ENCODE results near the gene ITGAX.

ITGAX gene

GRCh38 chr16:31395647-31396046 is 40.7 kb downstream of the ITGAX start:
- CTCF ChIA-PET, result interaction anchor here (0.9 to 1.0 kb wide), 2 partner anchors 13 to 56 kb away, joined by 3 to 4 read pairs; no protein-coding TSS in a partner anchor
- DNase-seq (ENCODE audit: extremely low spot score), result no peak
- POLR2A ChIA-PET, result no interaction called here
- no peak for TF ChIP-seq CTCF (IDR thresholded peaks at IDR 0.05; ENCODE audit: control extremely low read depth, extremely low read depth, low read depth, missing control alignments)

- no peak for DNase-seq (ENCODE audit: extremely low spot score)
- ChIA-PET CTCF (no interaction called here), POLR2A (no interaction called here)
- TF ChIP-seq CTCF (IDR thresholded peaks at IDR 0.05; ENCODE audit: control extremely low read depth, extremely low read depth, low read depth, missing control alignments), result no peak
Observed at GRCh38 chr16:31397096-31397660, 42.2 kb downstream of the ITGAX start.

GRCh38 chr16:31397701-31398100 is 42.7 kb downstream of the ITGAX start:
- CTCF ChIA-PET, result interaction anchor here (2.3 kb wide), 1 partner anchor 15 kb away, joined by 10 read pairs; no protein-coding TSS in a partner anchor
- POLR2A ChIA-PET, result no interaction called here
- TF ChIP-seq CTCF (IDR thresholded peaks at IDR 0.05; ENCODE audit: control extremely low read depth, extremely low read depth, low read depth, missing control alignments), result no peak
- no peak for DNase-seq (ENCODE audit: extremely low spot score)

- ChIA-PET CTCF (interaction anchor here (2.3 kb wide), 1 partner anchor 18 kb away, joined by 10 read pairs; no protein-coding TSS in a partner anchor), POLR2A (no interaction called here)
- no peak for DNase-seq (ENCODE audit: extremely low spot score)
- no peak for TF ChIP-seq CTCF (IDR thresholded peaks at IDR 0.05; ENCODE audit: control extremely low read depth, extremely low read depth, low read depth, missing control alignments)
Observed at GRCh38 chr16:31400191-31400590, 45.2 kb downstream of the ITGAX start.

- DNase-seq (ENCODE audit: extremely low spot score), result no peak
- CTCF ChIA-PET, result no interaction called here
- TF ChIP-seq CTCF (IDR thresholded peaks at IDR 0.05; ENCODE audit: control extremely low read depth, extremely low read depth, low read depth, missing control alignments), result no peak
- POLR2A ChIA-PET, result no interaction called here
Observed at GRCh38 chr16:31401436-31401835, 46.5 kb downstream of the ITGAX start.

- ChIA-PET CTCF (interaction anchor here (0.7 to 1.2 kb wide), 4 partner anchors 10 to 29 kb away, joined by 3 read pairs; no protein-coding TSS in a partner anchor), POLR2A (no interaction called here)
- no peak for TF ChIP-seq CTCF (IDR thresholded peaks at IDR 0.05; ENCODE audit: control extremely low read depth, extremely low read depth, low read depth, missing control alignments)
- DNase-seq (ENCODE audit: extremely low spot score), result no peak
Observed at GRCh38 chr16:31402687-31403086, 47.7 kb downstream of the ITGAX start.

Data from GM10248 (cell line).